ENCODE data around the gene RAB9B.
"Not testable (repeated sequence)": the region's sequence is repeated elsewhere in the genome, so short reads cannot be mapped to it uniquely, and the experiment has no call there.

RAB9B gene, protein sequence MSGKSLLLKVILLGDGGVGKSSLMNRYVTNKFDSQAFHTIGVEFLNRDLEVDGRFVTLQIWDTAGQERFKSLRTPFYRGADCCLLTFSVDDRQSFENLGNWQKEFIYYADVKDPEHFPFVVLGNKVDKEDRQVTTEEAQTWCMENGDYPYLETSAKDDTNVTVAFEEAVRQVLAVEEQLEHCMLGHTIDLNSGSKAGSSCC

DNA sequence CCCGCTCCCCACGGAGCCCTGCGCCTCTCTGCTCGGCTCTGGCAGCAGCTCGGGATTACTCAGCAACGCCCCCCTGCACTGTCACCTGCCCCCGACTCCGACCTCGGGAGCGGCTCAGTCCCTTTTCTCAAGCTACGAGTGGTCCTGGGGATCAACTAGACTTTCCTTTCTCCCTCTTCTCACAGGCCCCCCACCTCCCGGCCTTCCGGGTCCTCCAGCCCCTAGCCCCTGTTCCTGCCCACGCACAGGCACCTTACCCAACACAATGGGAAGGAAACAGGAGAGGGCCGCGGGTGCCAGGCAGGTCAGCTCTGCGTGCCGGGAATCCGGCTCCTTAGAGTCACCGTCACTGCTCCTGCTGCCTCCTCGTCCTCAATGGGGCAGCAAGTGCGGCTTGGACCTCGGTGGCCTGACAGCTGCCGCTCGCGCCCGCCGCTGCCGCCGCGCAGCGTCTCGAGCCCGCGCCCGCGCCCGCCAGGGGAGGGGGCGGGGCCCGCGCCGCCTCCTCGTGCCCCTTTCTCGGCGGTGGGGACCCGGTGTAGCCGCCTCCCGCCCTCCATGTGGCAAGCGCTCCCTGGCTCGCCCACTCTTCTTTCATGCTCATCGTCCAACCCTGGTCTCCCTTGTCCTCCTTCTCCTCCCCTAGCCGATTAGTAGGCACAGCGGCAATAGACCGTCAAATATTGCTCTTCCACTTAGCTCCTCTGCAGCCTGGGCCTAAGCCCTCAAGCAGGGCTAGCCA, at the start of gene RAB9B:
Gene RAB9B, minus strand, starts transcription at position 455 of the 742 bp plus-strand sequence. CDS start 6,473 bp downstream, outside the sequence.
- no peak for DNase-seq

DNA sequence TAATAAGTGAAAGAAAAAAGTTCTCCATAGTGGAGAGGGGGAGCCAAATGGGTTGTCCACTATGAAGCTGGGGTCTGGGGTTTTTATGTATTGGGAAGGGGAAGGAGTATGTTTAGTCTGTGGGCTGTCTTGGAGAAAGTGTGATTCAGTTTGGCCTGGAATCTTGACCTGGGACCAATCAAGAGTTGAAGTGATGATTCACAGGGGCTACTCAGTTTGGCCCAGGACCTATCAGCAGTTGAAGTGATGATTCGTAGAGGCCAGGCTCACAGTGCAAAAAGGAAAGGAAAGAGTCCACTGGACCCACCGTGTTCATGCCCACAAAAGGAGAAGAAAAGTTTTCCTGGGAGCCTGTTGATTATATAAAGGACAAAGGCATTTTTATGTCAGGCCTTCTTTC, 47.3 kb upstream of the RAB9B start:
- no peak for DNase-seq

DNA sequence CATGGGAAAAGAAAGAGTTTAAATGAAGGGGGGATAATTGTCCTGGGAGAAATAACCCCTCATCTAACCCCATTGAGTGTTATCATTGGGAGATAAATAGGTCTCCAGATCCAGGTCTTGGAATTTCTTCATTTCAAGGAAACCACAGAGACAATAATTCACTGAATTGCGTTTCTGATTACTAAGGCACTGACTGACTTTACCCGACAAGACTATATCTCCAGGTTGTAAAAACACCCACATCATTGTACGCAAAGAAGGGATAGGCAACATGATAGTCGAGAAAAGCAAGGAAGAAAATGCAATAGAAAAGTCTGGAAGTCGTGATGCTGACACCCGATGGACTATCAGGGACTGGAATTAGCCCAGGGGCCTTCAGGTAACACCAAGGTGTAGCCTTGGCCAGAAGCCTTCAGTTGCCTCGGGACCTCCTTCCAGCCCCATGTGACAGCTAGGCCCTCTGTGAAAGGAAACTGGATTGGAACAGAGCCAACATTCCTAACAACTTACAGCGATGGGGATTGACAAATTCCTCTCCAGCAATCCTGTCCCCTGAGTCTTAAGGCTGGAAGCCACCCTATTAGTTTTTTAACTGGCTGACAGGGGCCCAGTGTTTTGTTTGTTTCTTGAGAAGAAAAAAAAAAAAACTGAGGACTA, 46.5 kb upstream of the RAB9B start:
- DNase-seq, result no peak

DNA sequence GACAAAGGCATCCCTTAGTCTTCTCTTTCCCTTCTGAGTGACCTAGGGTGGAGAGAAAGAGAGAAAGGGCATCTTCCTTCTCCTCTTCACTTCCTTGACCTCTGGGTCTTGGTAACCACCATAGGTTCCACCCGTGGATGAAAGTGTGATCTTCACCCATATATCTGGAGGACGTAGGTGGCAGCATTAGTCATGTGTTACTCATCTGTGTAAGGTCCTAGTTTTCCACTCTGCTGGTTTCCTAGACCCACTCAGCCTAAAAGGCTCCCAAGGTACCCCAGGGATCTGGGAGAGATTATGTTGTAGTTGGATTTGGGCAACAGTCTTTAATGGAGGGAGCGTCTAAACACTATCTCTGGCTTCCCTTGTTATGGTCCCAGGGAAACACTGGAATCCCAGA, 45.5 kb upstream of the RAB9B start:
- no peak for DNase-seq

GRCh38 chrX:103864886-103865534, 33.0 kb upstream of the RAB9B start:
- DNase-seq, result no peak

- DNase-seq, result no peak
Measured at GRCh38 chrX:103864149-103864548, 32.1 kb upstream of the RAB9B start.

DNA sequence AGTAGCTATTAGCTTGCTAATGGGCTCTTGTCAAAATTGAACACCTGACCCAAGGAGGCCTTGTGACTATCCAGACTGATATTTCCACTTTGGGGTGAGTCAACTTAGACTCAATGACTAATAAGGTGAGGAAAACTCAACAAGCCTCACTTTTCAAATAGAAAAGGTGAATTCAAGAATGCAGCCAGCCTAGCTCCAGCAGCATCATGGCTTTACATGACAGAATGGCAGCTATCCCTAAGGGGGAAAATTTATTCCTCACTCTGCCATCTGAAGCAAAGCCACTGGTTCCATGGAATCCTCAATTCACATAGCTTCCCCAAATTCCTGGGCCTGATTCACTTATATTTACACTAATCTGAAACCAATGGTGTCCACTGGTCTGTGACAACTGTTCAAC, 29.1 kb upstream of the RAB9B start:
- DNase-seq, result no peak

GRCh38 chrX:103849558-103849957, 17.5 kb upstream of the RAB9B start:
- DNase-seq, result no peak

DNA sequence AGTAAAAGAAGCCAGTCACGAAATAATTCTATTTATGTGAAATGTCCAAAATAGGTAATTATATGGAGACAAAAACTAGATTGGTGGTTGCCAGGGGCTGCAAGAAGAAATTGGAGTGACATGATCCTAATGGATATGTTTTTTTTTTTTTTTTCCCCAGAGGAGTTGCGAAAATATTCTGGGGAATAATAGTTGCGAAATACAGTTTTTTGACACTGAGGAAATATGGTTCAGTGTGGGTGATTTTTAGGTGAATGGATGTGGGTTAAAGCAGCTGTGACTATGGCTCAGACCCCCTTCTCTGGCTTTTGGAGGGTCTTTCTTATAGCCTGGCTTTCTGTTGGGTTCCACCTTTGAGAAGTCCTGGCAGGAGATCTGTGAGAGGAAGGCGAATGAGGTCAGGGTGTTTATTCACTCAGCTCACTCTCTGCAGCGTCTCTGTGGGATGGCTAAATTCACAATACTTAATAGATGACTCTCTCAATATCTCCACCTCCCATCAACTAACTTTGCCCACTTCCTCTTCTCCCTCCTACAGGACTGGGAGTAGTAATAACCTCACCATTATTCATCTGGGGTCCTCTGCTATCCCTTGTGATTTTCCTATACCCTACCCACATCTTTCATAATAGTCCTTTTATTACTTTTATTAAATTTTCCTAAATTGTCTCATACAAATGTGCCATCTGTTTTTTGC, 15.3 kb upstream of the RAB9B start:
- DNase-seq, result no peak

DNA sequence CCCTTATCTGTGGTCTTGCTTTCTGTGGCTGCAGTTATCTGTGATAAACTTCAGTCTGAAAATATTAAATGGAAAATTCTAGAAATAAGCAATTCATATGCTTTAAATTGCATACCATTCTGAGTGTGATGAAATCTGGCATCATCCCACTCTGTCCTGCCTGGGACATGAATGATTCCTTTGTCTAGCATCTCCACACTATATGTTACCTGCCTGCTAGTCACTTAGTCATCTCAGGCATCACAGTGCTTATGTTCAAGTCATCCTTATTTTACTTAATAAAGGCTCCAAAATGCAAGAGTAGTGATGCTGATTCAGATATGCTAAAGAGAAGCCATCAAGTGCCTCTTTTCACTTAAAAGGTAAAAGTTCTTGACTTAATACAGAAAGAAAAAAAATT, 14.3 kb upstream of the RAB9B start:
- no peak for DNase-seq

- peak; percentile 3 for DNase-seq
Measured at GRCh38 chrX:103845165-103845653, 13.2 kb upstream of the RAB9B start.

- DNase-seq, result no peak
Measured at GRCh38 chrX:103839404-103839803, 7.3 kb upstream of the RAB9B start.

DNA sequence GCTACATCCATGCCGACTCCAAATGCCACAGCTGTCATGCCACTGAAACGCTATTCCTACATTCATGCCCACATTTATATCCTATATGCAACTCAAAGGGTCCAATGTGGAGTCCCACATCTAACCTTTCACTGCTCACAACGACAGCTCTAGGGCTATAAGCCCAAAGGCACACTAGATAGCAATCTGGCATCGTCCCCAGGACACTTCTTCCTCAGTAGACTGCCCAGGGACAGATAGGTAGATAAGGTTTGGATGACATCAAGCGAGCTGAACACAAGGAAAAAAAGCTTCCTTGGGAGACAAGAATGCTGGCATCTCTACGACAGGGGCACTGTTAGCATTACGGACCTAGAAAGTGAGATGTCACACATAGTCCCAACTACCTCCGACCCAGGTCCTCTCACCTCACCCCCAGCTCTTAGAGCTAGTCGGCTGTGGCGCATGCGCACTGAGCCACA, 685 bp downstream of the RAB9B start:
- no peak for DNase-seq

- no peak for DNase-seq
Measured at GRCh38 chrX:103830848-103831247, 1.2 kb downstream of the RAB9B start.

DNA sequence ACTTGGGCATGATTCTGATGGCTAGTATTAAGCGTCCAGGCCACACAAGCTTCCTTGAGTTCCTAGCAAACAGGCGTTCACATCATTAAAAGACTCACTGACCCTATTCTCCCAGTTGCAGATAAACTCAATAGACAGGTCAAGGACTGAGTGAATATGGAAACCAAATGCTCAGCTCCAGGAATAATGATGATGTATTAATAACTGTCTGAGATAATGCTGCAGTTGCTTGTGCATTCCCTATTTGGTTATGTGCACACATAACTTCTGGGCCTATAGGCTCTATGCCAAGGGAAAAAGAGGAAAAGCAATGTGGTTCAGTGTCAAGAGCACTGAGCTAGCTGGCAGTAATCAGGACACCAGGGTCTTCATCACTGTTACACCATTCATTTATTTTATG, 3.5 kb downstream of the RAB9B start:
- no peak for DNase-seq

- DNase-seq, result no peak
Measured at GRCh38 chrX:103825881-103826280, 6.2 kb downstream of the RAB9B start.

DNA sequence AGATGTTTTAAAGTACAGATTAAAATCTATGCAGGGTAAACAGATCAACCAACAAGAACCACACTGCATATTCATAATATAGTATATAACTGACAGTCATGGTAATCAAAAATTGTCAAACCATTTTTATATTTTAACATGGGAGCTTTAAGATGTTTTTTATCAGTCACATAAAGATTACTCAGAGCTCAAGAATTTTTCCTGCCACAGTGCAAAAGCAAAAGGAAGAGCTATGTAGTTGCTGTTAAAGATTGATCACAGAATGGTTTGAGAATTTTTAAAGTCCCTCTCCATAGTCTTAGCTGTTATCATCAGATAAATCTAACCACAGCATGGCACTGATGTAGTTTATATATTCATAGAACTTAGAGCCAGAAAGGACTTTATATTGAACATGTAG, 8.5 kb downstream of the RAB9B start:
- DNase-seq, result no peak

- not testable (repeated sequence) for DNase-seq
Measured at GRCh38 chrX:103820802-103821201, 11.3 kb downstream of the RAB9B start.

GRCh38 chrX:103818842-103819619, 13.0 kb downstream of the RAB9B start:
- DNase-seq, result no peak

DNA sequence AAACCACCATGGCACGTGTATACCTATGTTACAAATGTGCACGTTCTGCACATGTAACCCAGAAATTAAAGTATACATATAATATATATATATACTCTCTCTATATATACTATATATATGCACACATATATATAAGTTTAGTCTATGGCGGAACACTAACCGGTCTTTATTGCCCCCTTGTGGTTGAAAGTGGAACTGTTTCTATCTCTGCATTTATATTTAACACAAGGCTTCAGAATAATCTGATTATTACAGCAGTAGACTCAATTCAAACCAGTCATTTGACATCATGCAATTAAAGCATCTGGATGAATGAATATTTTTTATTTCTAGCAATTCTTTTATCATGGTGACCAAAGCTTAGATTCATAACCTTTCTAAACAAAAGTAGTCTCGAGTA, 14.6 kb downstream of the RAB9B start:
- DNase-seq, result peak; percentile 13

DNA sequence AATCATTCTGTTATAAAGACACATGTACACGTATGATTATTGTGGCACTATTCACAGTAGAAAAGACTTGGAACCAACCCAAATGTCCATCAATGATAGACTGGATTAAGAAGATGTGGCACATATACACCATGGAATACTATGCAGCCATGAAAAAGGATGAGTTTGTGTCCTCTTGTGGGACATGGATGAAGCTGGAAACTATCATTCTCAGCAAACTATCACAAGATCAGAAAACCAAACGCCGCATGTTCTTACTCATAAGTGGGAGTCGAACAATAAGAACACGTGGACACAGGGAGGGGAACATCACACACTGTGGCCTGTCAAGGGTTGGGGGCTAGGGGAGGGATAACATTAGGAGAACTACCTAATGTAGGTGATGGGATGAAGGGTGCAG, 15.0 kb downstream of the RAB9B start:
- not testable (repeated sequence) for DNase-seq

GRCh38 chrX:103811858-103812257, 20.2 kb downstream of the RAB9B start:
- no peak for DNase-seq
